ENCODE results near the gene FAM219B. TPM values are rescaled to one million over a fixed set of nuclear protein-coding genes. Genes with fewer than 3 reads are reported as not detected.
"Not testable (repeated sequence)": the region's sequence is repeated elsewhere in the genome, so short reads cannot be mapped to it uniquely, and the experiment has no call there.

The FAM219B gene
- total and polyA plus RNA-seq, 2 of the 8 experiments (the other 6 are each of a cell fraction or from before 2014, with no cell fraction given), result 57.1 to 66.6 TPM

GRCh38 chr15:74894383-74894782 lies 12.3 kb downstream of the FAM219B start:
- H4K20me1 ChIP-seq (replicated peaks in 1 of 2; ENCODE audit: control insufficient read depth in 1 of 2, insufficient read depth in 2 of 2, low read length in 2 of 2); H3K56ac ChIP-seq (replicated peaks; ENCODE audit: insufficient read length, low read depth, low read length); H2AK5ac ChIP-seq (ENCODE audit: low read depth, low read length); H2BK5ac ChIP-seq (ENCODE audit: low read depth, low read length); H2AFZ ChIP-seq (ENCODE audit: low read length); H3K27me3 ChIP-seq (replicated peaks in 1 of 4; ENCODE audit: control insufficient read depth in 3 of 4, extremely low read depth in 1 of 4, insufficient read depth in 3 of 4, low read length in 3 of 4); FAIRE-seq; H3K27ac ChIP-seq (ENCODE audit: low read depth, low read length); DNase-seq (ENCODE audit: low read depth in 1 of 2, low spot score in 2 of 2); H2BK120ac ChIP-seq (replicated peaks; ENCODE audit: low read depth, low read length); H3K4me3 ChIP-seq (ENCODE audit: extremely low read depth in 1 of 4, insufficient read depth in 2 of 4, low read depth in 3 of 4, low read length in 4 of 4); H4K8ac ChIP-seq (ENCODE audit: extremely low read depth, insufficient read depth, low read length); H3K4ac ChIP-seq (replicated peaks; ENCODE audit: insufficient read length, low read depth, low read length); H3K9me3 ChIP-seq (ENCODE audit: insufficient read depth in 2 of 2, low read depth in 1 of 2, low read length in 1 of 2); H3K23ac ChIP-seq (ENCODE audit: insufficient read length); H2BK15ac ChIP-seq (ENCODE audit: low read length); H3K79me2 ChIP-seq (ENCODE audit: control insufficient read depth in 1 of 2, insufficient read depth in 2 of 2, low read length in 2 of 2); H3K18ac ChIP-seq (ENCODE audit: extremely low read depth, low read length); H3K79me1 ChIP-seq (ENCODE audit: low read depth, low read length); H3K23me2 ChIP-seq (ENCODE audit: low read depth, low read length); H4K5ac ChIP-seq (ENCODE audit: insufficient read length, low read depth, low read length); H2BK20ac ChIP-seq (ENCODE audit: low read length); H3K9ac ChIP-seq (replicated peaks in 1 of 4; ENCODE audit: extremely low read depth in 1 of 4, low read depth in 3 of 4, low read length in 3 of 4); H2BK12ac ChIP-seq (ENCODE audit: low read depth, low read length); H3K14ac ChIP-seq (ENCODE audit: insufficient read length); H4K91ac ChIP-seq (replicated peaks; ENCODE audit: insufficient read length, low read length); H3K4me2 ChIP-seq (ENCODE audit: insufficient read depth in 1 of 2, low read depth in 2 of 2, low read length in 2 of 2); H3K4me1 ChIP-seq (replicated peaks in 1 of 4; ENCODE audit: control insufficient read depth in 3 of 4, insufficient read depth in 4 of 4, low read length in 3 of 4): not testable (repeated sequence)
- CTCF ChIA-PET (ENCODE audit: partially characterized antibody), result interaction anchor here (0.6 to 2.5 kb wide), 4 partner anchors 10 to 858 kb away, joined by 3 to 10 read pairs (median 6); no protein-coding TSS in a partner anchor
- POLR2A ChIA-PET (ENCODE audit: partially characterized antibody), result interaction anchor here (0.6 to 7.0 kb wide), 12 partner anchors 8 to 426 kb away, joined by 3 to 116 read pairs (median 4); partner anchors contain the start of gene FAM219B
- 96% methylated on average over 5 of the region's 7 CpGs; no CpG with 5 or more reads in 1 of the 2 experiments for WGBS, 2 experiments (ENCODE audit: extremely low coverage in 1 of 2, insufficient coverage in 1 of 2, insufficient read length in 1 of 2, insufficient replicate concordance in 2 of 2, low coverage in 1 of 2, low lambda C conversion rate in 2 of 2, missing lambda C conversion rate in 1 of 2)
- peaks cover 9 to 33% (median 24%) of the 10 kb centered on the region in 4 experiments for H3K36me3 ChIP-seq (ENCODE audit: control insufficient read depth in 2 of 4, insufficient read depth in 4 of 4, low read length in 3 of 4)

All from H1 (cell line).